GM12873 (cell line): ENCODE results near the gene SALL2.

ENCODE experiments used
- TF ChIP-seq, protein P1 (sequence below): IDR thresholded peaks from 2 replicates; pipeline ENCODE4 v1.5.1; 2012; ENCODE audit warnings: low read depth, mild to moderate bottlenecking, moderate library complexity, low read length, control low read depth; ENCODE audit not compliant: insufficient read depth; ENCODE audit errors: missing control alignments

The SALL2 gene

DNA sequence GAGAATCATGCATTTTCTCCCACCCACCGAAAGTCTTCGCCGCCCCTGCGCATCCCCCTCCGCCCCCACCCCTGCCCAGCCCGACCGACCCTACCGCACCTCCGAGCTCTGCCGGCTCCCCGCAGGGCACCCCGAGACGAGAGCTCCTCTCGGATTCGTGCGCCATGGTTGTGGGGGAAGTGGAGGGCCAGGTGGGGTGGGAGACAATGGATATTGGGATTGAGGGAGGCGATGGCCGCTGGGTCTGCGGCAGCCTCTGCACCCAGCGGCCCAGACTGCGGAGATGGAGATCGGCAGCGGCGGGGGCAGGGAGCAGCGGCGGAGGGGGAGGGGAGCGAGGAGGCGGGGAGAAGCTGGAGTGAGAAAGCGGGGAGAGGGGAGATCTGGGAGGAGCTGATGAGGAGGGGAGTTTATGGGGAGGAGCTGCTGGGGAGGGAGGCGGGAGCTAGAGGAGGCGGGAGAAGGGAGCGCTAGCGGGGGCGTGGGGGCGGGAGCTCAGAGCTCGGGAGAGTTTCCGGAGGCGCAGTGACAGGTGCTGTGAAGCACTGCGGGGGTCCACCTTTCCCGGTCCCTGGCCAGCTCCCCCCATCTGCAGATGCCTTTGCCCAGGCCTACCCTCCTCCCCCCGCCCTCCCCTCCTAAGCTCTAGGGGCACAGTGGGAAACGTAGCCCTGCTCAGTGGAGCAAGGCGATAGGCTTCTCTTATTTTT, at the start of gene SALL2:
TSS of gene SALL2 (minus strand) at position 385 of the 710 bp plus-strand sequence. CDS start at position 166, 219 bp downstream.
- TF ChIP-seq, protein P1, sequence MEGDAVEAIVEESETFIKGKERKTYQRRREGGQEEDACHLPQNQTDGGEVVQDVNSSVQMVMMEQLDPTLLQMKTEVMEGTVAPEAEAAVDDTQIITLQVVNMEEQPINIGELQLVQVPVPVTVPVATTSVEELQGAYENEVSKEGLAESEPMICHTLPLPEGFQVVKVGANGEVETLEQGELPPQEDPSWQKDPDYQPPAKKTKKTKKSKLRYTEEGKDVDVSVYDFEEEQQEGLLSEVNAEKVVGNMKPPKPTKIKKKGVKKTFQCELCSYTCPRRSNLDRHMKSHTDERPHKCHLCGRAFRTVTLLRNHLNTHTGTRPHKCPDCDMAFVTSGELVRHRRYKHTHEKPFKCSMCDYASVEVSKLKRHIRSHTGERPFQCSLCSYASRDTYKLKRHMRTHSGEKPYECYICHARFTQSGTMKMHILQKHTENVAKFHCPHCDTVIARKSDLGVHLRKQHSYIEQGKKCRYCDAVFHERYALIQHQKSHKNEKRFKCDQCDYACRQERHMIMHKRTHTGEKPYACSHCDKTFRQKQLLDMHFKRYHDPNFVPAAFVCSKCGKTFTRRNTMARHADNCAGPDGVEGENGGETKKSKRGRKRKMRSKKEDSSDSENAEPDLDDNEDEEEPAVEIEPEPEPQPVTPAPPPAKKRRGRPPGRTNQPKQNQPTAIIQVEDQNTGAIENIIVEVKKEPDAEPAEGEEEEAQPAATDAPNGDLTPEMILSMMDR = no peak

DNA sequence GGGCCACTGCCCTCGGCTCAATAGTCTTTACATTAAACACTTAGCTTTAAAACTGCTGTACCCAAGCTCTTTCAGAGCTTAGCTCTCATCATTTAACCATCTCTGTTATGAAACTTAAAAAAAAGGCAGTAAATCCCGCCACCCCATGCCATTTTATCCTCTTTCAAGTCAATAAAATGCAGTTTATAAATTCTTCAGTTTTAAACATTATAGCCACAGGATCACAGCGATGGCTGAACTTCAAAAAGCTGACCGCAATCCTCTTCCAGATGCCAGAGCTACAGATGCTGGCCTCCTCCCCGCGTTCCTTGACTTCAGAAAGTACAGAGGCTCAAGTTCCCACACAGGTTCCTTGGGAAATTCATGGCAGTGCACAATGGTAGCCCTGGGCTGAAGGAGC, 49.5 kb upstream of the SALL2 start:
- TF ChIP-seq, protein P1 = no peak

DNA sequence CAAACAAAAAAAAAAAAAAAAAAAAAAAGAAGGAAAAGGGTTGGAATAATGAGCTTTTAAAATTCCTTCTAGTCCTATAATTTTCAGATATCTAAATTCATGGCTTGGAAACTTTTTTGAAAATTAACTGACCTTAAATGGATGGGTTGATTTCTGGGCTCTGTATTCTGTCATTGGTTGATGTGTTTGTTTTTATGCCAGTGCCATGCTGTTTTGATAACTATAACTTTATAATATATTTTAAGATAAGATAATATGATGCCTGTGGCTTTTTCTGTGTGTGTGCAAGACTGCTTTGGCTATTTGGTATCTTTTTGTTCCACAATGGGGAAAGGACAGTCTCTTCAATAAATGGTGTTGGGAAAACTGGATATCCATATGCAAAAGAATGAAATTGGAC, 46.5 kb upstream of the SALL2 start:
- TF ChIP-seq, protein P1 = no peak

DNA sequence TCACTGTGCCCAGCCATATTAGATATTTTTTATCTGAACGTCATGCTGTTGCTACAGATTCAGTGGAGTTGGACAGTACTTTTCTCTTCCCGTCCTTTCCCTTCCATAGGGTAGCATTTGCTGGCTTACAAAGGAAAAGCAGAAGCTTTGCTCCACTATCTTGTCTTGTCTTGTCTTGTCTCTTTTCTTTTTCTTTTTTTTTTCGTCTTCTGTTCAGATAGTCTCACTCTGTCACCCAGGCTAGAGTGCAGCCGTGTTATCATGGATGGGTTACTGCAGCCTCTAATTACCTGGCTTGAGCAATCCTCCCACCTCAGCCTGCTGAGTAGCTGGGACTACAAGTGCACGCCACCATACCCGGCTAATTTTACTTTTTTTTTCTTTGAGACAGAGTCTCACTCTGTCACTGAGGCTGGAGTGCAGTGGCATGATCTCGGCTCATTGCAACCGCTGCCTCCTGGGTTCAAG, 32.6 kb upstream of the SALL2 start:
- TF ChIP-seq, protein P1 = no peak

- TF ChIP-seq, protein P1 = peak; percentile 54
These were observed 31.1 kb upstream of the SALL2 start for GRCh38 chr14:21557084-21557901.

DNA sequence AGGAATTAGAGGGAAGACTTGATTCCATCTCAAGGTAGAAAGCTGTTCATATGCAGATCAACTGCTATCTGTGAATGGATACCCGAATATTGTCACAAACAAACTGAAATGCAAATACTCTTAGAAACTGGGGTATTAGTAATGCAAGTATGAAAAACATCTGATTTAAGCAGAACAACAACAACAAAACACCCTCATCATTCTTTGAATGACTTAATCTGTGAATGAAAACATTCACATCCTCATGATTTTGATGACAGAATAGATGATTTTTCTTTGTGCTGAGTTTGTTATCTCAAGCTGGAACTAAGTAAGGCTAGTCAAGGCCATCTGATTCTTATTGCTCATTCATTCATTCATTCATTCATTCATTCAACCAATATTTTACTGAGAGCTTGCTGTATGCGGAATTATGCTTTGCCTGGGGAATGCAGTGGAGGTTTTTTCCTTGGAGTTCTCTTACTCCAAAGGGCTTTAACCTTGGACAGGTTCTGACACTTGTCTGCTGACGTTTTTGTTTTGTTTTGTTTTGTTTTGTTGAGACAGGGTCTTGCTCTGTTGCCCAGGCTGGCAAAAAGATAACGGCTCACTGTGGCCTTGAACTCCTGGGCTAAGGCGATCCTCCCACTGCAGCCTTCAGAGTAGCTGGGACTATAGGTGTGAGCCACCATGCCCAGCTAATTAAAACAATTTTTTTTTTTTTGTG, 30.4 kb upstream of the SALL2 start:
- TF ChIP-seq, protein P1 = no peak

DNA sequence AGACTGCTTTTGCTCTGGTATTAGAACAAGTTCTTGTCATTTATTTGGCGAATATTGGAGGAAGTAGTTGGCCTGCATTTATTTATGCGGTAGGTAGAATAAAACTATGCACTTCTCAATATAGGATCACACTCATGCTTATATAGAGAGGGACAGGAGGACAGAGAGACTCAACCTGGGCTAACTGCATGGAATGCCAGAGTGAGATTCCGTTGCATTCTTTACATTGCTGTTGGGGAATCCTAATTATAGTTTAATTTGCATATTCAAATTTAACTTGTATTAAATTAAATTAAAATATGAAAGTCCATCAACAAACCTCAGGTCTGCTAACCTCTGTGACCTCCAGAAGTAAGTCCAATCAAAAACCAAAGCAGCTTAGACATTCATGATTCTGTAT, 27.1 kb upstream of the SALL2 start:
- TF ChIP-seq, protein P1 = no peak
